Mucosa of stomach (tissue), 1 donor: ENCODE results near the gene FGFR2.

ENCODE experiments used
- H3K27me3 ChIP-seq: one replicate; pipeline ENCODE4 v1.7.0; 2013; ENCODE audit warnings: mild to moderate bottlenecking, low read length; ENCODE audit not compliant: control insufficient read depth, insufficient read depth
- H3K36me3 ChIP-seq: one replicate; pipeline ENCODE4 v1.7.0; 2013; ENCODE audit warnings: low read length; ENCODE audit not compliant: control insufficient read depth, insufficient read depth
- H3K4me1 ChIP-seq: one replicate; pipeline ENCODE4 v1.7.0; 2013; ENCODE audit warnings: mild to moderate bottlenecking, low read length; ENCODE audit not compliant: control insufficient read depth, insufficient read depth
- H3K4me3 ChIP-seq: one replicate; pipeline ENCODE4 v1.7.0; 2013; ENCODE audit warnings: low read length
- H3K9ac ChIP-seq: one replicate; pipeline ENCODE4 v1.7.0; 2013; ENCODE audit warnings: mild to moderate bottlenecking, low read length, moderate library complexity
- H3K9me3 ChIP-seq: one replicate; pipeline ENCODE4 v1.7.0; 2013; ENCODE audit warnings: mild to moderate bottlenecking, low read length, moderate library complexity; ENCODE audit not compliant: control insufficient read depth
- donor health status: Pancreatic carcinoma.

Gene FGFR2

DNA sequence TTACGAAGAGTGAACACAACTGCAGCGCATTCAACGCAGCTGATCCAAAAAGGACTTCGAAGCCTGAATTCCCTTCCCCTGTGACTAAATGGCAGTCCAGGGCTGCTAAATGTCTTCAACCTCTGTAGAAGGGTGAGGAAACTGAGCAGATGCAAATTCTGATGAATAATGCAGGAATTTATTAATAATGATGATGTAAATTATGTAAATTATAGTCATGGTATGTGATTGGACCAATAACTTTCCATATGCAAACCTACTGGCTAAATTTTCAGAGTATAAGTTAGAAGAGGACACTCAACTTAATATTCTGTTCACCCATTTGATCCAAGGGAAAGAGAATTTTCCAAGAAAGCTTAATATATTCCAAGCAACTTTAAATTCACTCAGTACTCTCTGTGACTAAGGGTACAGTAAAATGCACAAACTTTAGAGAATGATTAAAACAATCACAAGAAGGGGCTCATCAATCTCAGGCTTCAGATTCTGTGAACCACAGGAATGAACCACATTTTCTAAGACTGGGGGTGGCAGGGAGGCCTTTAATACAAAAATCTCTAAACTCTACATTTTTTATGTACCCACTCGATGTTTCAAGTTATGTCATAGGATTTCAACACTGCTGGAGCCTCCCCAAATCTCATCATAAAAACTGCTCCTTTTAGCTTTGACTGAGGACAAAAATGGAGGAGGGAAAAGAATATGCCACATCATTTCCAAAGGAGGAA, 3.5 kb downstream of the FGFR2 start:
- Histone ChIP-seq H3K9ac (no peak overlapping the region), H3K9me3 (no peaks in the 10 kb centered on the region), H3K27me3 (no peaks in the 10 kb centered on the region), H3K4me3 (no peak overlapping the region), H3K4me1 (peaks cover 27% of the 10 kb centered on the region), H3K36me3 (no peaks in the 10 kb centered on the region)

DNA sequence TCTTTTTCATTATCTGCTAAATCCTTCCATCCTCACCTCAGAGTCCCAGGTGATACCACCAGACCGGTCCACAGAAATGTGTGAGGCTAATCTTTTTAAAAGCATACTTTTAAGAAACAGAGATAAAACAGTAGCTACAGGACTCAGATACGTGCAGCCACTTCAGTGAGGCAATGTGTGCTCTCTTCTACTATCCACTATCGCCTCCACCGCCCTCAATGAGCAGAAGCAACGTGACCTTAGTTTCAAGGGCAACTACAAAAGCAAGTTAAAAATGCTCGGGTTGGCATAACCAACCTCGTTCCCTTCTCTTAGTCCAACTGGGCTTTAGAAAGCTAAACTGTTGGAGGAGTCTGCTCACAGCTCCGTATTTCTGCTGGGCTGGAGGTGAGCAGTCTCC, 4.2 kb downstream of the FGFR2 start:
- Histone ChIP-seq H3K4me1 (peaks cover 28% of the 10 kb centered on the region), H3K4me3 (no peak overlapping the region), H3K36me3 (no peaks in the 10 kb centered on the region), H3K27me3 (no peaks in the 10 kb centered on the region), H3K9ac (no peak overlapping the region), H3K9me3 (no peaks in the 10 kb centered on the region)

DNA sequence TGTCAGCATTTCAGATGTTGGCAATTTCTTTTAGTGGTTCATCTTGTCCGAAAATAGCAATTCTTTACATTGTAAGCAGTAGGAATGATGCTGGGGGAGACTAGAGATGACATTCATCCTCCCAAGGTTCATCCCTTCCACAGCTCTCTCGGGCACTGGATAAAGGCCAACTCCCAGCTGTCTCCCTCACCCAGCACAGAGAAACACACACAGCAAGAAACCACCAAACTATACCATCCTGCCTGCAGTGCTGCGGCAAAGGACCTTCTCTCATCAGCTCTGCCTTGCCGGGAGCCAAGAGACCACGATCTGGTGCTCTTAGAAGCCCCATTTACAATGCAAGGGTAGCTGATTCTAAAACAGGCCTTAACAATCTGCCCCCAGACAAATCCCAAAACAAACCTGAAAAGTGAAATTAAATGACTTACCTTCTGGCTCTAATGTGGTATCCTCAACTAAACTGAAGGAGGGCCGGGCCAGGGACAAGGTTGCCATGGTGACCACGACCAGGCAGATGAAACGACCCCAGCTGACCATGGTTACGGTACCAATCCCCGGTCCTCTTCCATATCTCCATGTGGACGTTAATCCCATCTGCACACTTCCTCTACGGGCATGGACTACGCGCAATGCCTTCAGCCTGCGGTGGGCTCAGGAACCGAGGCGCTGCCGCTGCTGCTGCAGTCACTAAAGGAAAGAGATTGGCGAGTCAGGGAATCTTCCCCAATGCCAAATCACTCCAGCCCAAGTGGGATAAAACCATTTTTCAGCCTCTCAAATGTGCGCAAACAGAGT, 4.8 kb downstream of the FGFR2 start:
- H3K9ac ChIP-seq, result no peak overlapping the region
- no peak overlapping the region for H3K4me3 ChIP-seq
- no peaks in the 10 kb centered on the region for H3K9me3 ChIP-seq
- H3K36me3 ChIP-seq, result no peaks in the 10 kb centered on the region
- H3K27me3 ChIP-seq, result no peaks in the 10 kb centered on the region
- peaks cover 28% of the 10 kb centered on the region for H3K4me1 ChIP-seq

DNA sequence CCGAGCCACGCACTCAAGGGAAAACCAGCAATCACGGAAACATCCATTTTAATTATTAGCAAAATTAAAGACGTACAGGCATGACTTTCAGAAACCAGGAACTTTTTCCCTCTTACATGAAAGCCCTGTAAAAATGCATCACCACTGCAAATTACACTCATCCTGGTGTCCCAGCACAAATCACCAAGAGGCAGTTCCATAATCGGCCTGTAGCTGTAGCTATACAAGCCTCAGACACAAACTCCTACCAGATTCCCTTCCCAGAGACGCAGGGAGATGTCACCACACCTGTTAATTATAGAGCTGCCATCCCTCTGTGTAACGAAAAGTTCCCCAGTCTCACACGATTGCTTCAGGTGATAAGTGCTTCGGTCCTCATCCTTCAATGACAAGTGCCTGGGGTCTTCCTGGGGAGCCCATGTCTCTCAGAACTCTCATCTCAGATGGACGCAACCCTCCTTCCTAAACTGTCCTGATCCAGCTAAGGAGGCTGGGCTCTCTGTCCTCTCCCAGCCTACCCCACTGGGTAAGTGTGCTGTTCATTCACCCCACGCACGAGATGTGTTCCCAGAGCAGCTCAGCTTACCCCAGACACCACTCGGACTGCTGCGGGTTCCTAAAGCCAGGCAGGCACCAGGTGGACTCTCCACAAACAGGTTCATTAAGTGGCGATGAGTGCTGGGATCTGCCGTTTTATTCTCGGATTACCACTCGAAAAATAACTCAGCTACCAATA, 5.9 kb downstream of the FGFR2 start:
- no peak overlapping the region for H3K4me3 ChIP-seq
- no peaks in the 10 kb centered on the region for H3K36me3 ChIP-seq
- no peaks in the 10 kb centered on the region for H3K27me3 ChIP-seq
- H3K4me1 ChIP-seq, result peaks cover 28% of the 10 kb centered on the region
- H3K9me3 ChIP-seq, result no peaks in the 10 kb centered on the region
- no peak overlapping the region for H3K9ac ChIP-seq

DNA sequence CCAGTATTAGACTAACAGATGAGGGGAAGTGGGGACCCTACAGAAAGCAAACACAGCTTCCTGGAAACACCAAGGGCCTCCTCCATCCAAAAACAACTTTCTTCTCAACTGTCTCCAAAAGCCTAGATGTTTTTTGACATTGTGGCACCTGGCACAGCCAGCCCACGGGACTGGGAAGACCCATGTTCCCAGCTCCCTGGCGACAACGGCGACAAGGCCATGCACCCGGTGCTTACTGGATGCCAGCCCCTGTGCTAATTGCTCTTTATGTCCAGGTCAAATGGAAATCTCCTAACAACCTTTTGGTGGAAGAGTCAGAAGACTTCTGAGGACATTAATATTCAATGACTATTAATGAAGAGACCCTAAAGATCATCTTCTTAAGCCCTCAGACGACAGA, 7.1 kb downstream of the FGFR2 start:
- H3K36me3 ChIP-seq, result no peaks in the 10 kb centered on the region
- no peak overlapping the region for H3K4me3 ChIP-seq
- H3K4me1 ChIP-seq, result peaks cover 22% of the 10 kb centered on the region
- H3K27me3 ChIP-seq, result no peaks in the 10 kb centered on the region
- no peak overlapping the region for H3K9ac ChIP-seq
- no peaks in the 10 kb centered on the region for H3K9me3 ChIP-seq

DNA sequence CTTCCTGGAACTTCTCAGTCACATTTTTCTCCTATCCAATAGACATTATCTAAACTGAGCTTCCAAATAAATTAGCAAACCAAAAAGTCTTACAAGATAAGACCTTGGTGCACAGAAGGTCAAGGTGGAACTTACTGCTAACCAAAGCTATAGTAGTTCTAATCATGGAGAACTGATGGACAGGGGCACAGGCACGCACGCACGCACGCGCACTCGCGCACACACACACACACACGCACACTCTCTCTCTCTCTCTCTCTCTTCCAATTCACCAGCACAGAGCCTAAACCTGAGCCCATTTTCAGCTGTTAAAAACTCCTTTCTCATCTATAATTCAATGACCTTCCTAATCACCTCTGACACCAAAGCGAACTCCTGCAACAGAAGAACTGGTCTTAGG, 7.5 kb downstream of the FGFR2 start:
- Histone ChIP-seq H3K36me3 (no peaks in the 10 kb centered on the region), H3K4me1 (peaks cover 18% of the 10 kb centered on the region), H3K27me3 (no peaks in the 10 kb centered on the region), H3K9me3 (no peaks in the 10 kb centered on the region), H3K4me3 (no peak overlapping the region), H3K9ac (no peak overlapping the region)

DNA sequence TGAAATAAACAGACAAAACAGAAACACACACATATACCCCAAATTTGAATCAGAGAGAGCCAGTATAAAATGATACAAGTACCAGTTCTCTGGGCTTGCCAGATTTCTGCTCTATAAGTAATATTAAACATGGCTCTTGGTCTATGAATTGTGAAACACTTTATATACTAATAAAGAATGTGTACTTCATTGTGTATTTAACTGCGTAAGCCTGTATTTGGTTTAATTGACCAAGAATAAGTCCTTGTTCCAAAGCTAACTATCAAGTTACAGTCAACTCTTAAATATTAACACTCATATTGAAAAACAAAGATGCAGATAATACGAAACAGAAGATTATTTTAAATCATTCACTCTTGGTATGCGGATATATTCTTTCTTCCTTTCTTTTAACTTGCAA, 8.7 kb downstream of the FGFR2 start:
- H3K4me3 ChIP-seq, result no peak overlapping the region
- no peak overlapping the region for H3K9ac ChIP-seq
- H3K36me3 ChIP-seq, result no peaks in the 10 kb centered on the region

DNA sequence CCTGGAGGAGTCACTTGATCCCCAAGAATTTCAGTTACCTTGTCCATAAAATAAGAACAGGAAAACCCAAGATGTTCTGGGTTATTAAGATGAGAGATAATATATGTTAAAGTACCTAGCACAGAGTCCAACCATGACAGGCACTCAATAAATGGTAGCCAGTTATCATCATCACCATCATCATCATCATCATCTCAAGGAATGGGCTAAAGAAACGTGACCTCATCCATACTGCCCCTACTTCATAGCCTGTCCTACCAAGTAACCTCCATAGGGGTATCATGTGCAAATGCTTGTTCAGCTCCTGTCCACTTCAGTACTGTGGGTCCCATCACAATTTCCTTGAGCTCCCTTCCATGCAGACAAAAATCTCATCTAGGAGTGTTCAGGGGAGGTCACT, 14.4 kb downstream of the FGFR2 start:
- Histone ChIP-seq H3K9ac (no peak overlapping the region), H3K9me3 (no peaks in the 10 kb centered on the region), H3K27me3 (no peaks in the 10 kb centered on the region), H3K4me3 (no peak overlapping the region), H3K36me3 (no peaks in the 10 kb centered on the region), H3K4me1 (peaks cover 18% of the 10 kb centered on the region)

More for the DNA sequence above, 8.7 kb downstream of the FGFR2 start:
- Histone ChIP-seq H3K27me3 (no peaks in the 10 kb centered on the region), H3K4me1 (peaks cover 17% of the 10 kb centered on the region), H3K9me3 (no peaks in the 10 kb centered on the region)

DNA sequence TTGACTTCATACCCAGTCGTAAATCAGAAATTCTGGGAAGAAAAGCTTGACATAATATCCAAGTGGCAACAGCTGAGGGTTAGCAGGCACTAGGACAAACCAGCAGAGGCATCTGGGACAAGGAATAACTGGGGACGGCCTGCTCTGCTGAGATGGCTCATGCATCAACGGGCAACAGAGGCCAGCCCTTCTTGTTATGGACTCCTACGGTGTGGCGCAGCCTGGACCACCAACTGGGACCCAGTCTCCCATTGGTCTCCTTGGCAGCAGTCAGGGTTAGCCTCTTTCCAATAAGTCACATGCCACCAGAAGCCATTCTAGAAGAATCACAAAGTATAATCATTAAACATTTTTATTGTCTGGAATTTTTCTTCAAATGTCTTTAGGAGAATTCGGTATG, 15.0 kb downstream of the FGFR2 start:
- Histone ChIP-seq H3K4me3 (no peak overlapping the region), H3K4me1 (peaks cover 18% of the 10 kb centered on the region), H3K36me3 (no peaks in the 10 kb centered on the region), H3K9me3 (no peaks in the 10 kb centered on the region), H3K27me3 (no peaks in the 10 kb centered on the region), H3K9ac (no peak overlapping the region)

DNA sequence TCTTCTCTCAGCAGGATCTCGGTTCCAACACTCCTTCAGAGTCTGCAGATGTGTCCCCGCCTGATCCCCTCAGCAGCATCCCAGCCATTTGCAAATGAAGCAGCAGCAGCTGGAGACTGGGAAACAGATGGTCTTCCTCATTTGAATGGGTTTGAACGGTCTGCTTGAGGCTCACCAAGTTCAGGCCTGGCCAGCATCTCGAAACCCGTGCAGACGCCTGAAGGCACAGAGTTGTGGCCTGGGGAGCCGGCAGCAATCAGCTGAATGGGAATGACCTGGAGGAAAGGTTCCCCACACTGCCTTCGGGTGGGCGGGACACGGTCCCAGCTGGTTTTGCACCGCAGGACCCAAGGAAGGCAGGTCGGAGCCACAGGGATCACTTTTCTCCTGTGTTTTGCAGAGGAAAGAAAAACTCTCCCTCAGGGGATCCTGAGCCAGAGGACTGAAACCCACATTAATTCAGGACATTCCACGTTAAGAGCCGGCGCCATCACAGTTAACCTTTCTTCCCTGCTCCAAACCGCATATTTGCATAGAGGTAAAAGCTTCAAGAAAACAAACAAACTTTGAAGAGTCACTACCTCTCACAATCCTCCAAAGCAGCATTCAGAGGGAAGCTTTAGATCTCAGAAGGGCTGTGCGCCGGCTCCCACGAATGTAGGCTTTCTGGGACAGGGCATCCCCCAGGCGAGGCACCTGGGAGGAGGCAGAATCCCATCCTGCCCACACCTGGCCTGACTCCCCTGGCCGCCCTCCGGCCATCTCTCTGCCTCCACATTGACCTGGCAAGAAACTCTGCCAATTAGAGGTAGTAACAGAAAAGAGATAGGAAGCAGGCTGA, 17.7 kb downstream of the FGFR2 start:
- Histone ChIP-seq H3K9me3 (no peaks in the 10 kb centered on the region), H3K4me3 (no peak overlapping the region), H3K27me3 (no peaks in the 10 kb centered on the region), H3K9ac (no peak overlapping the region), H3K4me1 (peaks cover 18% of the 10 kb centered on the region), H3K36me3 (no peaks in the 10 kb centered on the region)

DNA sequence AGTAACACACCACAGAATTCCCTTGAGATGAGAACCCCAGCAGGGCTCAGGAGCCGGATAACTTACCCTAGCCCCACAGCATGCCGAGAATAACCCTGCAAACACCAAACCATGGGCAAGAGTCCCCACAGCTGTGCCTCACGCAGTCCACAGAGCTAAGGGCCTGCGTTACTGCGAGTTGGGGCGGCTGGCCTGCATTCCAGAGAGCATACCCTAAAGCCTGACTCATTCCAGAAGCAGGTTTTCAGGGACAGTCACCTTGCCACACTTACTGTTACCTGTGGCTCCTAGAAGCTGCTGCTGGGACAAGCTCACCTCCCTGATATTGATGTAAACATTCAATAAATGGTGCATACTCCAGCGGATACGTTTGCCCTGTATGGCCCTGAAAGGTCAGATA, 18.6 kb downstream of the FGFR2 start:
- Histone ChIP-seq H3K4me1 (peaks cover 13% of the 10 kb centered on the region), H3K36me3 (no peaks in the 10 kb centered on the region), H3K9ac (no peak overlapping the region), H3K4me3 (no peak overlapping the region), H3K9me3 (no peaks in the 10 kb centered on the region), H3K27me3 (no peaks in the 10 kb centered on the region)
